IPS-20b (cell line): ENCODE measurements around the gene AREL1.

Experiments used
- H3K27ac ChIP-seq: one replicate; pipeline ENCODE4 v1.5.1; 2013; ENCODE audit warnings: low read length
- H3K27me3 ChIP-seq: 2 replicates; pipeline ENCODE4 v1.6.1; 2013; ENCODE audit warnings: mild to moderate bottlenecking, low read length, inconsistent platforms; ENCODE audit not compliant: insufficient read depth
- H3K36me3 ChIP-seq: 2 replicates; pipeline ENCODE4 v1.6.1; 2013; ENCODE audit warnings: low read depth, mild to moderate bottlenecking, inconsistent platforms, low read length, moderate library complexity; ENCODE audit not compliant: insufficient read depth
- H3K4me1 ChIP-seq: 2 replicates; pipeline ENCODE4 v1.6.1; 2013; ENCODE audit warnings: mild to moderate bottlenecking, control low read depth, inconsistent platforms, low read length, moderate library complexity; ENCODE audit not compliant: insufficient read depth
- H3K4me3 ChIP-seq: 2 replicates; pipeline ENCODE4 v1.5.1; 2013; ENCODE audit warnings: mild to moderate bottlenecking, low read length, inconsistent platforms
- H3K9ac ChIP-seq: 2 replicates; pipeline ENCODE4 v1.6.1; 2013; ENCODE audit warnings: low read depth, mild to moderate bottlenecking, inconsistent platforms, low read length, moderate library complexity
- H3K9me3 ChIP-seq: 2 replicates; pipeline ENCODE4 v1.6.1; 2013; ENCODE audit warnings: mild to moderate bottlenecking, low read depth, low read length, inconsistent platforms; ENCODE audit not compliant: insufficient read depth

AREL1 gene

DNA sequence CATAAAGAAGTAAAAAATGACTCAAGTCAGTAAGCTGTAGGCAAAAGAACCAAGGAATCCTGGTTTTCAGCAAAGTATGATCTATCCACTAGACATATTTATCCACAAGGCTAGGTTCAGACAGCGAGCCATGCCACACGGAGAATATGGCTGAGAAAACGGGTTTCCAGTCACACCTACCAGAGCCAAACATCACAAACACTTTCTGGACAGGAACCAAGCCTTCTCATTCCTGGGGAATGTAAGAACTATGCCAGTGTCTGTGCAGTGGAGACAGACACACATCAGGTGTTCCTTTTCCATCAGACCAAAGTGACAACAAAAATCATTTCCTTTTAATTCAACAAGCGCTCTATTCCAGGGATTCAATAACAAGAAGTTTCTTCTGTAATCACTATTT, 41.1 kb downstream of the AREL1 start:
- Histone ChIP-seq H3K27ac (no peak overlapping the region), H3K9ac (no peak overlapping the region), H3K4me3 (no peak overlapping the region), H3K4me1 (no peaks in the 10 kb centered on the region), H3K27me3 (no peaks in the 10 kb centered on the region), H3K9me3 (no peaks in the 10 kb centered on the region), H3K36me3 (peaks cover 93% of the 10 kb centered on the region)

DNA sequence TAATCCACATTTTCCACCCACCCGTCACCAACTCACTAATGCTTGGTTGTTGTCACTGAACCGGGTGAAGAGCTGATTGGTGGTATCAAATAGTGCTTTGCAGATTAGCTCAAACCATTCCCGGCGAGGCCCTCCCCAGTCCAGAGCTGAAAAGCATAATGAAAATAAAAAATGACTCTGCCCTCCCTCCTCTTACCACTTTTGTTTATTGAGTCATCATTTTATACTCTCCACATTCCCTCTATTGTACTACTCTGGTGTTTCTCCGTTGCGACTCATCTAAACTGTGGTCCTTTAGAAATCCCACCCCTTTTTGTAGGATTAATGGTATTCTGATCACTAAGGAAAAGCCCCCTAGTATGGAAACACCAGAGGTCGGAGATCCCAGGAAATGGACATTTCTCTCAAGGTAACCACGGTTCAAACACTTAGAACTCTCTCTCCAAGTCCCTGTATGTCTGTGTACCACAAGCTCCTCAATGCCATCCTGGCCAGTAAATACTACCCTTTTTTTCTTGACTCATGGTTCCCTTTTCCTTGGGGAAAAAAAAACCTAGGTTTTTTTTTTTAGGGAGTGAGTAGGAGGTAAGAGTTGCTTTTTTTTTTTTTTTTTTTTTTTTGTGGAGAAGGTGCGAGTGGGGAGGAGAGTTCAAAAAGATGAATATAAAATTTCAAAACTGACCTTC, 42.0 kb downstream of the AREL1 start:
- Histone ChIP-seq H3K27ac (no peak overlapping the region), H3K9ac (no peak overlapping the region), H3K9me3 (no peaks in the 10 kb centered on the region), H3K4me3 (no peak overlapping the region), H3K27me3 (no peaks in the 10 kb centered on the region), H3K36me3 (peaks cover 97% of the 10 kb centered on the region), H3K4me1 (no peaks in the 10 kb centered on the region)

DNA sequence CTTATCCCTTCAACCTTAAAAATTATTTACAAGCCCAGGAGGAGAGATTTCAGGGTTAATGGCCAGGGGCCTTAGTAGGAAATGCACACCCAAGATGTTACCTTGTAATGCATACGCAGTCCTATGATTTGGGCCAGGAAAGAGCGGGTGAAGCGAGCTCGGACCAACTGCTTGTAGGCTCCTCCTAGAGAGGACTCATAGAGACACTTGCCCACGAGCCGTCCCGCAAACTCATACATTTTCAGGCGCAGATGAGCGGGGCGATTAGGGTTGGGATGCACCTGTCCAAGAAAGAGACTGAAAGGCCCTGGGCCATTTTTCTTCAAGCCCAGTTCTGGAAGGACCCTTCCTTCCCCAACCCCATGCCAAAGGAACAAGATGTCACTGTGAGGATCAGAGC, 43.0 kb downstream of the AREL1 start:
- H3K9ac ChIP-seq: no peak overlapping the region
- no peak overlapping the region for H3K4me3 ChIP-seq
- no peaks in the 10 kb centered on the region for H3K27me3 ChIP-seq
- H3K36me3 ChIP-seq: peaks cover 96% of the 10 kb centered on the region
- H3K4me1 ChIP-seq: no peaks in the 10 kb centered on the region
- no peak overlapping the region for H3K27ac ChIP-seq
- no peaks in the 10 kb centered on the region for H3K9me3 ChIP-seq

DNA sequence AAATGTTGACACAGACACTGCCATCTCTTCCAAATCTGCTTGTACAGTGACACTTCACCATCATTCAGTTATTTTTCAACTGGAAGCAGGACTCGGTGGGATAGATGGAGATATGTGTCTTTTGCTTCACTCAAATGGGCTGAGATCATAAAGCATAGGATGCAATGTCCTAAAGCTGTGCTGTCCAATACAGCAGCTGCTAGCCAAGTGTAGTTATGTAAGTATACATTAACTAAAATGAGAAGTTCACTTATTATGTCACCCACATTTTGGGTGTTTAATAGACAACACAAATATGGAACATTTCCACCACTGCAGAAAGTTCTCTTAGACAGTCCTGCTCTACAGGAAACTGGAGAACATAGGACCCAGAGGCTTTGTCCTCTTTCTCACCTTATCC, 43.6 kb downstream of the AREL1 start:
- Histone ChIP-seq H3K4me3 (no peak overlapping the region), H3K27ac (no peak overlapping the region), H3K36me3 (peaks cover 95% of the 10 kb centered on the region), H3K9ac (no peak overlapping the region), H3K4me1 (no peaks in the 10 kb centered on the region), H3K9me3 (no peaks in the 10 kb centered on the region), H3K27me3 (no peaks in the 10 kb centered on the region)

DNA sequence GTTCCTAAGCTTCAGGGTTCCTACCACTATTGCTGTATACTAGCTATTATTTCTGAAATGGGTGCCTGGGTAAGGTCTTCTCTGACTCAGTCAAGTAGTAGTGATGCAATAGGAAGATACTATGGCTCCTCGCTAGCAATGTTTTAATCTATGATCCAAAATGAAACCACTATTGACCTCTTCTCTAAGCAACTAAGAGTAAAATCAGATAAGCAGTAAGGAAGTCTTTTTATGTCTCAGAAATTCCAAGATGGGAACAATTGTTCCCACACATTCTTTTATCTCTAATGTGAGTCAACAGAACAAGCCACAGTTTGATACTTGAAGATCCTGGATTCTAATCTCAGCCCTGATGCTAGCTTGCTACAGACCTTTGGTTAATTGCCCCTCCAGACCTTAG, 45.1 kb downstream of the AREL1 start:
- no peak overlapping the region for H3K9ac ChIP-seq
- no peaks in the 10 kb centered on the region for H3K4me1 ChIP-seq
- H3K27ac ChIP-seq: no peak overlapping the region
- no peaks in the 10 kb centered on the region for H3K27me3 ChIP-seq
- no peak overlapping the region for H3K4me3 ChIP-seq
- H3K36me3 ChIP-seq: peaks cover 96% of the 10 kb centered on the region
- H3K9me3 ChIP-seq: no peaks in the 10 kb centered on the region

DNA sequence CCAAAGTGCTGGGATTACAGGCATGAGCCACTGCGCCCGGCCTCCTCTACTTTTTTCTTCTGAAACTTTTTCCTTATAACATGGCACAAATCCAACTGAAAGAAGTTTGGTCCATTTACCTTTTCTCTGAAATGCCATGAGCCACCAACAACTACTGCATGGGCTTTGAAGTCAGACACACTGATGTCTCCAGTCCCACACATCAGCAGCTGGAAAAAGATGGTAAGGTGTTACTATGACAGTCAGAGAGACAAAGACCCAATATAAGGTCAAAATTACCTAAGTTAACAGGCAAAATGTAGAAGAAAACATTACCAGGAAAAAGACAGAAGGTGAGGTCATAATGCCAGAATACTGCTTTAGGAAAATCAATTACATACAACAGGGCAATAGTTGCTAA, 48.2 kb downstream of the AREL1 start:
- no peak overlapping the region for H3K4me3 ChIP-seq
- no peaks in the 10 kb centered on the region for H3K27me3 ChIP-seq
- H3K36me3 ChIP-seq: peaks cover 97% of the 10 kb centered on the region
- no peaks in the 10 kb centered on the region for H3K9me3 ChIP-seq
- no peaks in the 10 kb centered on the region for H3K4me1 ChIP-seq
- no peak overlapping the region for H3K9ac ChIP-seq
- no peak overlapping the region for H3K27ac ChIP-seq

DNA sequence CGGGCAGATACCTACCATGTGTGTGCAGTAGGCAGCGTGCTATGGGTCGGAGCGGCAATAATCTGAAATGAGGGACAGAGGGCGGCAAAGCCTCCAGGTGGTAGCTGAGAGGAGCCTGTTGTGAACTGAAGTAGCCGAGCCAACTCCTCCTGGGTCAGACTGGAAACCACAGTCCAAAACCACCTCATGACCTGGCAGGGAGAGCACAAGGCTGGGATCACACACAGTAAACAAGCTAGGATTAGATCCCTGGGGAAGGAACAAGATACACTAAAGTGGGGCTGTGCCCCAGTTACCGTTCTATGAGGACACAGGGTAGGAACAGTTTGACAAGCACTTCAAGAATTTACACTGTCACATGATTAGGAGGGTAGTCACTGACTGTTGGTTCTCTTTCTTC, 49.0 kb downstream of the AREL1 start:
- Histone ChIP-seq H3K4me3 (no peak overlapping the region), H3K9ac (no peak overlapping the region), H3K27me3 (no peaks in the 10 kb centered on the region), H3K27ac (no peak overlapping the region), H3K4me1 (no peaks in the 10 kb centered on the region), H3K36me3 (peaks cover 88% of the 10 kb centered on the region), H3K9me3 (no peaks in the 10 kb centered on the region)

DNA sequence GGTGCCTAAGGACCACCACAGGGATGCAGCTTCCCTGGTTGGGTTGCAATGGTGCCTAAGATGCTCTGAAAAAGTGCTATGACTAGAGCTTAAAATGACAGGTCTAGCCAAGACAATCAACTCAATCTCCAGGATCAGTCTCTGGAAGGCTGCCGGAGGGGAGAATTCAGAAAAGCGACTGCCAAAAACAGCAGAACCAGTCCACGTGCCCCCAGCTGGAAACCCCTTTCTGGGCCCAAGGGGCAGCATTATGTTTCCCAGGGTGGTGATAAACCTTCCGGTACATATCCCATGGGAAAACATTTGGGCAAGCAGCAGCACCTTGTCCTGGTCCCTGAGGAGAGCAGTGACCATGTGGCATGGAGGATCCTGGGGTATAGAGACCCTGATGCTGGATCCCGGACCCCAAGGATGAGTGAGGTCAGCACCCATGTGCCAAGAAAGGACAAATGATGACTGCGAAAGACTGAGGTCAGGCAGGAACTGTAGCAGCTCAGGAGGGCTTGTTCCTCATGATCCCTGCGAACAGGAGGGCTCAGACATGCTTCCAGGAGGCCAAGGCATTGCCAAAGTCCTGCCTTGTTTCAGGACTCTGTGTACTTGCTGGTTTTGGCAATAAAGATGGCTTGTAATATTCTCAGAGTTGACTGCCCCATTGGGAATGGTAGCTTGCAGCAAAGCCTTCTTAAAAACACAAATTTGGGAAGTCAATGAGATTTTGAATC, 51.0 kb downstream of the AREL1 start:
- H3K27ac ChIP-seq: no peak overlapping the region
- no peaks in the 10 kb centered on the region for H3K4me1 ChIP-seq
- H3K9ac ChIP-seq: no peak overlapping the region
- H3K4me3 ChIP-seq: no peak overlapping the region
- H3K27me3 ChIP-seq: no peaks in the 10 kb centered on the region
- H3K9me3 ChIP-seq: no peaks in the 10 kb centered on the region
- H3K36me3 ChIP-seq: peaks cover 69% of the 10 kb centered on the region

DNA sequence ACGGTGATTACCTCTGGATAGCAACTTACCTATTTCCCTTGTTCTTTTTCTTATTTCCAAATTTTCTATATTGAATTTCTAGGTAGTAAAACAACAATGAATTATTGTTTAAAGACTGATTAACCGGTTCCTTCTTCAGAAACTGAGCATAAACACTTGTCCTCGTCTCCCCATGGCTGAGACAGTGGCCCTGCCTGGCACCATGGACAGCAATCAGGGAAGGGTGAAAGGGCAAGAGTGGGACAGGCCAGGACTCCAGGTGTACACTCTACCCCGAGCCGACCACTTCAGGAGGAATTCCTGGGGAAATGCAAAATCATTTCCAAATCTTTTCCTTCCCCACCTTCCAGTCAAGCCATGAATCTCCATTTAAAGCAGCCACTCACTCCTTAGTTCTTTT, 52.0 kb downstream of the AREL1 start:
- H3K4me1 ChIP-seq: no peaks in the 10 kb centered on the region
- H3K9ac ChIP-seq: no peak overlapping the region
- H3K36me3 ChIP-seq: peaks cover 65% of the 10 kb centered on the region
- no peak overlapping the region for H3K4me3 ChIP-seq
- H3K27ac ChIP-seq: no peak overlapping the region
- no peaks in the 10 kb centered on the region for H3K27me3 ChIP-seq
- H3K9me3 ChIP-seq: no peaks in the 10 kb centered on the region

DNA sequence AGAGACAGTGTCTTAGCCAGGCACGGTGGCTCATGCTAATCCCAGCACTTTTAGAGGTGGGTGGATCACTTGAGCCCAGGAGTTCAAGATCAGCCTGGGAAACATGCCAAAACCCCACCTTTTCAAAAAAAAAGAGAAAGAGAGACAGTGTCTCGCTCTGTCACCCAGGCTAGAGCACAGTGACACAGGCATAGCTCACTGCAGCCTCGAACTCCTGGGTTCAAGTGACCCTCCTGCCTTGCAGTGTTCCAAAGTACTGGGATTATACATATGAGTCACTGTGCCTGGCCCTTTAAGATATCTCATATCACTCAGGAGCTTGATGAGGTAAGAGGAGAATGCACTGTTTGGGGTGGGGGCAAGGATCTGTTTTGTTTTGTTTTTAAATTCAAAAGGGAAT, 52.7 kb downstream of the AREL1 start:
- Histone ChIP-seq H3K4me1 (no peaks in the 10 kb centered on the region), H3K9me3 (no peaks in the 10 kb centered on the region), H3K36me3 (peaks cover 58% of the 10 kb centered on the region), H3K27me3 (no peaks in the 10 kb centered on the region), H3K27ac (no peak overlapping the region), H3K4me3 (no peak overlapping the region), H3K9ac (no peak overlapping the region)

DNA sequence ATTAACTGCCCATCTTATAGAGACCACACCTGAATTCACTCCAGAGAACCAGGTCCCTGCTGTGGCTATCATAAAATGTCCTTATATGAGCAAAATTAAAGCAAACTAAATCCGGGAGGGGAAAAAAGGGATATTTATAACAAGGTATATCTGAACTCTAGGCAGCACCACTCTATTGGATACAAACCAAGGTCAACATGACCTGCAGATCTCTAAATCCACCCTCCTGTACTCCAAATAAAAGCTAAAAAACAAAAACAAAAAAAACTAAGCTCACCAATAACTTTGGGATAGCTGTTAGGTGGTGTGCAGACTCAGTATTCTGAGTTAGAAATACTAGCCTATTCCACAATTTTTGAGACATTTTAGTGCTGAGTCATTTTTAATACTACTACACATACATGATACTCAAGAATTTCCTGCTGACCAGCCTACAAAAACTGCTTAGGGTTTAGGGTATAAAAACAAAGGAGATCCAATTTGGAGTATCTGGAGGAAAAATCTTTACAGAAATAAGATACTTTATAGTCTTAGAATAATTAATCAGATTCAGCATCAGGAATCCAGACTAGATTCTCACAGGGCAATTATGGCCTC, 54.2 kb downstream of the AREL1 start:
- Histone ChIP-seq H3K27ac (no peak overlapping the region), H3K4me3 (no peak overlapping the region), H3K9me3 (no peaks in the 10 kb centered on the region), H3K36me3 (peaks cover 45% of the 10 kb centered on the region), H3K4me1 (no peaks in the 10 kb centered on the region), H3K9ac (no peak overlapping the region), H3K27me3 (no peaks in the 10 kb centered on the region)

DNA sequence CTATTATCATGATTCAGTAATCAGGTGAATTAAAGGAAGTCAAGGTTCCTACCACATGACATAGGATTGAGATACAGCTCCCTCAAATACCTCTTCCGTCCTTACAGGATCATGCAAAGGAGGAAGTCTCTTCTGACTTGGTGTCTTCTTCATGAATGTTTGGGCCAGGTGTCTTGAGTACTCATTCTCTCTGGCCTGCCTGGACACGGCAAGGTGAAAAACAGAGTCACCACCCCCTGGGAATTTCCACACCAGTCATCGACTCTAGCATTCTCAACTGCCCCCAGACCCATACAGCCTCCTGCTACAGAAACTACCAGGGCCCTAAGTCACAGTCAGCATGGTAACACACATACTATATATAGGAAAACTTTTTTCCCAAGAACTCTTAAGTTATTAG, 55.9 kb downstream of the AREL1 start:
- Histone ChIP-seq H3K9me3 (no peaks in the 10 kb centered on the region), H3K27me3 (no peaks in the 10 kb centered on the region), H3K4me3 (no peak overlapping the region), H3K36me3 (peaks cover 29% of the 10 kb centered on the region), H3K27ac (no peak overlapping the region), H3K9ac (no peak overlapping the region), H3K4me1 (no peaks in the 10 kb centered on the region)
